ENCODE measurements around the gene ZNF878.
A peak's percentile ranks its signal among the peaks of the same experiment; 100 is the strongest.
"Not testable (repeated sequence)": the region's sequence is repeated elsewhere in the genome, so short reads cannot be mapped to it uniquely, and the experiment has no call there.

The ZNF878 gene

GRCh38 chr19:12052497-12053169 is at the start of gene ZNF878:
Gene ZNF878, minus strand, starts transcription at chr19:12052961. Its CDS starts 160 bp downstream, at chr19:12052801.
- DNase-seq (ENCODE audit: low read depth in 3 of 3, low spot score in 1 of 3), result no peak

- no peak for DNase-seq (ENCODE audit: low read depth in 3 of 3, low spot score in 1 of 3)
These were observed 45.3 kb upstream of the ZNF878 start for GRCh38 chr19:12098040-12098439.

- no peak for DNase-seq (ENCODE audit: low read depth in 3 of 3, low spot score in 1 of 3)
These were observed 42.5 kb upstream of the ZNF878 start for GRCh38 chr19:12095111-12095790.

DNA sequence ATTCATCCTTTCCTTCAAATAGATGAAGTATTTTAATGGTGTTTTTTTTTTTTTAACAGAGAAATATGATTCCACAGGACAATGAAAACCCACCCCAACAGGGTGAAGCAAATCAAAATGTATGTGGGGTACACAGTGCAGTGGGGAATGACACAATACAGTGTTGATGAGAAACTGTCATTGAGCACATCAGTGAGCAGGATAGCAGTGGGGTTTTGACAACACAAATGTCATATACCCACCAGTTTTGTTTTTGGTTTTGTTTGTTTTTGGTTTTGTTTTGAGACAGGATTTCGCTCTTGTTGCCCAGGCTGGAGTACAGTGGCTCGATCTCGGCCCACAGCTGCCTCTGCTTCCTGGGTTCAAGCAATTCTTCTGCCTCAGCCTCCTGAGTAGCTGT is 41.0 kb upstream of the ZNF878 start:
- no peak for DNase-seq (ENCODE audit: low read depth in 3 of 3, low spot score in 1 of 3)

DNA sequence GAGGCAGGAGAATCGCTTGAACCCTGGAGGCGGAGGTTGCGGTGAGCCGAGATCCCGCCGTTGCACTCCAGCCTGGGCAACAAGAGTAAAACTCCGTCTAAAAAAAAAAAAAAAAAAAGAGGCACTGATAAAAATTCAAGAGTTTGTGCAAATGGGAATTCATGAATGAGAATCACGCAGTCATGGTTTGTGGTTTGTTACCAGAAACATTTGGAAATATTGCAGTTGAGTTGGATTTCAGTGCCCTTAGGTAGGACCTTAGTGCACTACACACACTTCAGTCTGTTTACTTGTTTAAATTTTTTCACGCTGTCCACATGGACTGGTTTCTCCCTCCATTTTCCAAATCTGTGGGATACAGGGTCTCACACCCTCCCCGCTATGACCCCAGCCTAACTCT is 40.2 kb upstream of the ZNF878 start:
- DNase-seq (ENCODE audit: low read depth in 3 of 3, low spot score in 1 of 3), result no peak

DNA sequence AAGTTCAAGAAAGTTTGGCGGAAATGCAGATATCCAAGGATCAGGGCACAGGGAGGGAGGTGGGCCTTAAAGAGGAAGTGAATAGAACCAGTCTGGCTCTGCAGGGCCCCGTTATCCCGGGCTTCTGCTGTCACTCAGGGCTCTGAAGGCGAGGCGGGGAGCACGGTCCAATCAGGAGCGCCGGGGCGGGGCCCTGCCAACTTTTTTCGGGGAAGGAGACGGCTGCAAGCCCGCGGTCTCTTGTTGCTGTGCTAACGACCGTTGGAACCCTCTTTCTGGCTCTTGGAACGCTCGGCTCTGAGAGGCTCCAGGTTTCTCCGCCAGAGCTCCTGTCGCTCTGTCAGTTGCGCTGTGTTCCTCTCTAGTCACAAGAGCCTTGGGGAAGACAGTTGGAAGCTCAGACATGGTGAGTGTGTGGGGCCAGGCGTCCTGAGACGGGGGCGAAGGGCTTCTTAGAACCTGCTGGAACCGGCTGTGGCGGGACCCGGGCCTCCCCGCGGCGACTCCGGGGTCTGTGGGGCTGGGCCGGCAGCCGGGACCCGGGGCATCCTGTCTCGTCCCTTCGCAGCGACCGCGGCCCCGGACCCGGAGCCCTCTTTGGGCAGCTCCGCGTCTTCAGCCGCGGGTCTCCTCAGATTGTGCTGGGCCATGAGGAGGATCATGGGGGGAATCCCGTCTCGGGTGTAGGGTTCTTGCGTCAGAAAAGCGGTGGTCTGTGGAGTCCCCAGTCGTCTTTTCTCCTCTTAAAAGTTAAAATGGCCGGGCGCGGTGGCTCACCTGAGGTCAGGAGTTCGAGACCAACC is 39.5 kb upstream of the ZNF878 start:
- peak in 1 of 3 donors; percentile 50 for DNase-seq (ENCODE audit: low read depth in 3 of 3, low spot score in 1 of 3)

GRCh38 chr19:12090807-12091206 is 38.0 kb upstream of the ZNF878 start:
- DNase-seq (ENCODE audit: low read depth in 3 of 3, low spot score in 1 of 3), result peak in 2 of 3 donors; percentile 5 to 56

DNA sequence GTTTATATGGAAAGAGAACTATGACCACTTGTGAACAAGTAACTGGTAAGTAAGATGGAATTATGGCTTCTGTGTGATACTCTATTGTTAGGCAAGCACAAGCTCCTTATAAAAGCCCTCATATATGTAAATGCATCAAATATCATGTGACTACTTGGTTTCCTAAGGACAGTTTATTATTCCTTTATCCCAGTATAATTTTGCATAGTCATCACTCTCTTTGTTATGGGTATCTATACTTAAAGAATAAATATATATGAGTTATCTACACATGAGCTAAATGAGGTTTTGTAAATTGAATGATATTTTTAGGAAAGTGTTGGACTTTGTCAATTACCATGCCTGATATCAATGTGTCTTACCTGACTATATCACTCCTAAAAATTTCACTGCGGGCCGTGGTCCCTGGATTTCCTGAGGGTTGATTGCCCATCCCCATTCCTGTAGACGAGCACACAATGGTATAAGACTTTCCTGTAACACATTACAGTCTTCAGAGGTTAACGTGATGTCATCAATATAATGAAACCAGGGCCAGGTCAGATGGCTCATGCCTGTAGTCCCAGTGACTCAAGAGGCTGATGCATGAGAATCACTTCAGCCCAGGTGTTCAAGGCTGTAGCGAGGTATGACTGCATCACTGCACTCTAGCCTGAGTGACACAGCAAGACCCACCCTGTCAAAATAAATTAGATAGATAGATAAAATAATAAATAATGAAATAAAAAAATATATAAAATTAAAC is 32.5 kb upstream of the ZNF878 start:
- no peak for DNase-seq (ENCODE audit: low read depth in 3 of 3, low spot score in 1 of 3)

DNA sequence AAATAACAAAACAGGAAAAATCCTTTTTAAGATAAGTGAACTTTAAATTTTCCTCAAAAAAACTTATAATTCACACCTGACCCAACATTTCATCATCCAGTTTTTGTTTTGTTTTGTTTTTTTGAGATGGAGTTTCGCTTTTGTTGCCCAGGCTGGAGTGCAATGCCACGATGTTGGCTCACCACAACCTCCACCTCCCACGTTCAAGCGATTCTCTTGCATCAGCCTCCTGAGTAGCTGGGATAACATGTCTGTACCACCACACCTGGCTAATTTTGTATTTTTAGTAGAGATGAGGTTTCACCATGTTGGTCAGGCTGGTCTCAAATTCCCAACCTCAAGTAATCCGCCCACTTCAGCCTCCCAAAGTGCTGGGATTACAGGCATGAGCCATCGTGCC is 30.6 kb upstream of the ZNF878 start:
- not testable (repeated sequence) for DNase-seq (ENCODE audit: low read depth in 3 of 3, low spot score in 1 of 3)

- DNase-seq (ENCODE audit: low read depth in 3 of 3, low spot score in 1 of 3), result no peak
These were observed 24.6 kb upstream of the ZNF878 start for GRCh38 chr19:12077375-12077774.

DNA sequence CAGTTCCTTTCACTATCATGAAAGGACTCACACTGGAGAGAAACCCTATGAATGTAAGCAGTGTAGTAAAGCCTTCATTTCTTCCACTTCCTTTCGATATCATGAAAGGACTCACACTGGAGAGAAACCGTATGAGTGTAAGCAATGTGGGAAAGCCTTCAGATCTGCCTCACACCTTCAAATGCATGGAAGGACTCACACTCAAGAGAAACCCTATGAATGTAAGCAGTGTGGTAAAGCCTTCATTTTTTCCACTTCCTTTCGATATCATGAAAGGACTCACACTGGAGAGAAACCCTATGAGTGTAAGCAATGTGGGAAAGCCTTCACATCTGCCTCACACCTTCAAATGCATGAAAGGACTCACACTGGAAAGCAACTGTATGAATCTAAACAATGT is 23.6 kb upstream of the ZNF878 start:
- DNase-seq (ENCODE audit: low read depth in 3 of 3, low spot score in 1 of 3), result not testable (repeated sequence)

DNA sequence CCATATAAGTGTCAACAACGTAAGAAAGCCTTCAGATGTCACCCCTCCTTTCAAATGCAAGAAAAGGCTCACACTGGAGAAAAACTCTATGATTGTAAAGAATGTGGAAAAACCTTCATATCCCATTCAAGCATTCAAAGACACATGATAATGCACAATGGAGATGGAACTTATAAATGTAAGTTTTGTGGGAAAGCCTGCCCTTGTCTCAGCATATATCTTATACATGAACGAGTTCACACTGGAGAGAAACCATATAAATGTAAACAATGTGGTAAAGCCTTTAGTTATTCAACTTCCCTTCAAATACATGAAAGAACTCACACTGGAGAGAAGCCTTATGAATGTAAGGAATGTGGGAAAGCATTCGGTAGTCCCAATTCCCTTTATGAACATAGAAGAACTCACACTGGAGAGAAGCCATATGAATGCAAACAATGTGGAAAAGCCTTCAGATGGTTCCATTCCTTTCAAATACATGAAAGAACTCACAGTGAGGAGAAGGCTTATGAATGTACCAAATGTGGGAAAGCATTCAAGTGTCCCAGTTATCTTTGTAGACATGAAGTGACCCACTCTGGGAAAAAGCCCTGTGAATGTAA is 22.9 kb upstream of the ZNF878 start:
- no peak for DNase-seq (ENCODE audit: low read depth in 3 of 3, low spot score in 1 of 3)

DNA sequence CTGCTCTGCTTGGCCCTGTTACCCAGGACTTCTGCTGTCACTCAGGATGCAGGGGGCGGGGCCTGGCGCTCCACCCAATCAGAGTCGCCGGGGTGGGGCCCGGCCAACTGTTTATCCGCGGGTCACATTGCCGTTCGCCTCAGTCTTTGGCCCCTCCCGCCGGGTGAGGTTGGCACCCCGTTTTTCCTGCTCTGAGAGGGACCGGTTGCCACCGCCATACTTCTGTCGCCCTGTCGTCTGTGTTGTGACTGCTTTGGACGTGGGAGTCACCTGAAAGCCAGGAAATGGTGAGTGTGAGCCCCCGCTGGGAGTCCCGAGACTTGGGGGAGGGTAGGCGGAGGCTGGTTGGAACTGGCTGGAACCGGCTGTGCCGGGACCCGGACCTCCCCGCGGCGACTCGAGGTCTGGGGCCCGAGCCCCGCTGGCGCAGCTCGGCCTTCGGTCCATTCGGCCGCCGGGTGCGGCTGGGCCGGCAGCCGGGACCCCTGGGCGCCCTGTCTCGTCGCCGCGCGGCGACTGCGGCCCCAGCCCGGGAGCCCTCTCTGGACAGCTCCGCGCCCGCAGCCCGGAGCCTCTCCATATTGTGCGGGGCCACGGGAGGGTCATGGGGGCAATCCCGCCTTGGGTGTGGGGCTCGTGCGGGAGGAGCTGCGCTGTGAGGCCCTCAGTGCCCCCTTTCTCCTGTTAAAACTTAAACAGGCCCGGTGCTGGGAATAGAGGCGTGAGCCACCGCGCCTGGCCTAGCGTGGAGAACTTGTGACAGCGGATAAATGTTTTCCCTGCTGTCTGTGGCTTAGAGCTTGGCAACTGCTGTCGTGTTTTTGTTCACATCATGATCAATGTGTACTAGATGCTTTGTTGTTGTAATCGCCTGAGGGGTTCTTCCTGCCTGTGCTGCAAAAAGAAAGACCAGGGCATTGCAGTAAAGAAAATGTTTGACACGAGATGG is 12.1 kb upstream of the ZNF878 start, which contains the start of gene ZNF844:
Gene ZNF844 (plus strand): TSS at position 142 of the 949 bp plus-strand sequence. CDS start 143 bp downstream, at position 285.
- DNase-seq (ENCODE audit: low read depth in 3 of 3, low spot score in 1 of 3), result peak; percentile 26 to 65 (median 27)

DNA sequence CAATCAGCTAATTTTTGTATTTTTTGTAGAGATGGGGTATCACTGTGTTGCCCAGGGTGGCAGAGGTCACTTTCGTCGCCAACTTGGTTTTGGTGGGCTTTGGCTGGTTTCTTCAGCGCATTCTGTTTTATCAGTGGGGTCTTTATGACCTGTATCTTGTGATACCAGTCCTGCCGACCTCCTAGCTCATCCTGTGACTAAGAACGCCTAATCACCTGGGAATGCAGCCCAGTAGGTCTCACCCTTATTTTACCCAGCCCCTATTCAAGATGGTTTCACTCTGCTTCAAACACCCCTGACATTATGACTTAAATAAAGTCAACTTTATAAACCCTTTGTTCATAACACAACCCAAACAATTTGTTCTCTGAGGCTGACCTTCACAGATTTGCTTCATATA is 3.0 kb upstream of the ZNF878 start:
- DNase-seq (ENCODE audit: low read depth in 3 of 3, low spot score in 1 of 3), result no peak

GRCh38 chr19:12052091-12052496 is 667 bp downstream of the ZNF878 start:
- DNase-seq (ENCODE audit: low read depth in 3 of 3, low spot score in 1 of 3), result no peak

DNA sequence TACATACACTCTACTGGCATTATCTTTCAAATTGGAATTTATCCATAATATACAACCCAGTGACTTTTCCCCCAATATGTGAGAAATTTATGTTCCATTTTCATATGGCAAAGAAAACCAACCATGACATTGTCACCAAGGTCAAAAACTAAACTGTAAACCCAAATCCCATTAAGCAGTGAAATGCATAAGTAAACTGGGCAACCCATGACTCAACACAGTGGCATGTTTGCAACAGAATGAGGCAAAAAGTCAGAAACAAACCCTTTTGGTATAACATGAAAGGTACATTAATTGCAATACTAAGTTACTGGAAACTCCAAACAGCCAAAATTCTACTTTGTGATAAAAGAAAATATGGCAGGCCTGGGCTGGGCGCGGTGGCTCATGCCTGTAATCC is 4.9 kb downstream of the ZNF878 start:
- DNase-seq (ENCODE audit: low read depth in 3 of 3, low spot score in 1 of 3), result no peak

GRCh38 chr19:12043752-12044422 is 8.9 kb downstream of the ZNF878 start:
- no peak for DNase-seq (ENCODE audit: low read depth in 3 of 3, low spot score in 1 of 3)

DNA sequence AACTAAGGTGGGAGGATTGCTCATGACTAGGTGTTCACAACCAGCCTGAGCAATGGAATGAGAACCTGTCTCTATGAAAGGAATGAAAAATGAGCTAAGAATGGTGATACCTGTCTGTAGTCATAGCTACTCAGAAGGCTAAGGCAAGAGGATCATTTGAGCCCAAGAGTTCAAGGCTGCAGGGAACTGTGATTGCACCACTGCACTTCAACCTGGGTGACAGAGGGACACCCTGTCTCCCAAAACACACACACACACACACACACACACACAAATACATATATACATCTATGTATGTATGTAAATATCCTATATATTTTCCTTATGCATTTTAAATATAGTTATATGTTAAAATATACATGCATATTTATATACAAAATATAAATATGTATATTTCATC is 9.9 kb downstream of the ZNF878 start:
- DNase-seq (ENCODE audit: low read depth in 3 of 3, low spot score in 1 of 3), result no peak
